Stimulated activated CD4-positive, alpha-beta T cell treated with anti-CD3 and anti-CD28 coated beads, Interleukin-2, amount 100 ng/mL, for 4 hours (primary cell): ENCODE data around the gene MAML3.

Experiments
- DNase-seq: peaks from one replicate; pipeline ENCODE4 v3.0.0-alpha.2; 2020; ENCODE audit warnings: low read depth

MAML3 gene

DNA sequence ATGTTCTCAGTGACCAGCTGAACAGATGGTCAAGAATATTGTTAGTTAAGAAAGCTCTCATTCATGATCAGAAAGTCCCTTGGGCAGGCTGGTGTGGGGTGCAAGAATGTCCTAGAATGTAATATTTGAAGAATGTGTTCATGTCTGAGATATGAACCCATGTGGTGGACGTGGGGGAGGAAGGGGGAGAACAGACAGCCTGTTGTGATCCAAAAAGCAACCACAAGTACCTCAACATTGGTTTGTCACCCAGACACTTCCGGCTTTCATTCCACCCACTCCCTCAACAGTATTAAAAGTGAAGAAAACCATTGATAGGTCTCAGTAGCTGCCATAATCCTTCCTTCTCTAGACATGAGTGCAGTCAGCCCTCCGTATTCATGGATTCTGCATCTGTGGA lies 82.2 kb downstream of the MAML3 start:
- peak; percentile 63 for DNase-seq

DNA sequence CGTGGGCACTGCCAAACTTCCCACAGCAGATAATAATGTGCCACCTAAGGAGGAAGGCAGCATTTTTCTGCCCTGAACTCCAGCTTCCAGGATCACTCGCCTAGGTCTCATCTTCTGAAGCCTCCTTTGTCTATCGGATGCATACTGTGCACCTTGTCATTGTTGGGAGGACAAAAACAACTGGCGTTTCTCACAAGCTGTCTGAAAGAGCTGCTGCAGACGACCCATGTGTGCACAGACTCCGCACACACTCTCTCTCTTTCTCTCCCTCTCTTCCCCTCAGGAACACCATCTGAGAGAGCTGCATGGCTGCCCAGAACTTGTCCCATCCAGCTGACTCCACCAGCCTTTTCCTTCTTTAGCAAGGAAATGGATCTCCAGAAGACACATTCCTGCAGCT lies 83.0 kb downstream of the MAML3 start:
- DNase-seq, result no peak

DNA sequence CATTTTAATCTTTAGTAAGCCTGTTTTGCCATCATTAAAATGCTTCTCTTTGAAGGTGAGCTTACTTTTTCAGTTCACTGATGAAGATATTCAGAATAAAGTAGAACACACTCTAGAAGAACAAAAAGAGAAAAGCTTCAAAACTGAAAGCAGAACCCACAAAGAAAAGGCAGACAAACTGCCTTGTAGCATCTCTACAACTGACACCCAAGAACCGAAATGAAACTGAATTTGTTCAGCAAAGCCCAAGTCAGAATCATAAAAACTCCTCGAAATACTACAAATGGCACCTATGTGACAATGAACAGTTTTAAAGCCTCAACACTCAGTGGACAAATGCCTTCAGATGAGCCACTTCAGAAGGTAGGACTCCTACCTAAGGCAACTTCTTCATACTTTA lies 83.6 kb downstream of the MAML3 start:
- DNase-seq, result no peak

DNA sequence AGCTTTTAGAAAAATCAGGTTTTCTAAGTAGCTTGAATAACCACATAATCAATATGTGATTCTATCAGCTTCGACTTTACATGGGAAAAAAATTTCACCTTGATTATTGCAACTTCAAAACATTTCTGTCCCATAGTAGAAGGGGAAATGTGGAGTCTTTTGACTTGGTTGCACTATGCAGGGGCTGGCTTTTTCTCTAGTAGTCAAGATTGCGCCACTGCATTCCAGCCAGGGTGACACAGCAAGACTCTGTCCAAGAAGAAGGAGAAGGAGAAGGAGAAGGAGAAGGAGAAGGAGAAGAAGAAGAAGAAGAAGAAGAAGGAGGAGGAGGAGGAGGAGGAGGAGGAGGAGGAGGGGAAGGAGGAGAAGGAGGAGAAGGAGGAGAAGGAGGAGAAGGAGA lies 84.9 kb downstream of the MAML3 start:
- no peak for DNase-seq

DNA sequence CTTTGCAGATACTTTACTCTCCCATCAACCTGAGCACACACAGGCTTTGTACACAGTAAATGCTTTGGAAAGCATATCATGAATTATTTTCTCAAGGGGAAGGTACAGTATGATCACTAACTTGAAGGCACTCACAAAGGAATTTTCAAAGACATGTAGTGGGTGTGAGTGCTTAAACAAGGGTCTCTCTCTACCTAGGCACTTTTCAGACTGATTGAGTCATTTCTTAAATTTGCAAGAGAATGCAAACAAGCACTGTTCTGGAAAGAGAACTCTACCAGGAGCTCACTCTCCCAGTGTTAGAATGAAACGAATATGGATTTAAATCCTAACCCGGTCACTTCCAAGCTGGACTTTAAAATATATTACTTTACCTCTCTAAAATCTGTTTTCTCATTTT lies 85.7 kb downstream of the MAML3 start:
- no peak for DNase-seq

DNA sequence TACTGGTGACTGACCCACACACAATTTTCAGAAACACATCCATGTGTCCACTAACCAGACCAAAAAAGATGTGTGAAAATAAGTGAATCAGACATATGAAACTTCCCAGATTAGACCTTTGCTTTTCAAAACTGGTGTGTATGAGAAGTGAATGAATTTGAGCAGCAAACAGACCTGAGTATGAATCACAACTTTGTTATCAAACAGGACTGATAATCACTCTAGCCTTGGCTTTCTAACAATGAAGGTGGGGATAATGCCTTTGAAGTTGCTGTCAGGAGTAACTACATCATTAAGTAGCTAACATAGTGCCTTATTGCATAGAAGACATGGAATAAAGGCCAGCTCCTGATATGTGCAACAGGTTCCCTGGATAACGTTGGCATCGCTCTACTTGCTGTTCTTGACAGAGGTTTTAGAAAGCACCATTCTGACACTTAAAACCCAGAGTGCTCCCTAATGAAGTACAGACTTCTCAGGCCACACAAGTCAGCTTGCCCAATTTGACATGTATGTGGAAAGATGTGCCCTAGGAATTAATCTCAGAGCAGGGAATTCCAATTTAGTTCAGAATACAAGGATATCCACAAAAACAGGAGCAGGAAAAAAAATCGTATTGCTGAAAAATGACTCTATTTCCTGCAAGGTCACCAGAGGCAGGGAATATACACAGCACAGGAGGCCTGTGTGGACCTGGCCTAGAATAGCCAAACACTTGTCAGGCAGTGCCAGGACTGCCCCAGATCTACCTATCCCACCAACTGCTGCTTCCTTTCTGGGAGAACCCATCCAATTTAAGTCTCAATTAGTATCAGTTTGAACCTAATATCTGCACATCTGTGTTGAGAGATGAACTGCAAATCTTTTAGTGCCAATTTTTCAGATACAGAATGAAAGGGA lies 87.7 kb downstream of the MAML3 start:
- DNase-seq, result no peak

DNA sequence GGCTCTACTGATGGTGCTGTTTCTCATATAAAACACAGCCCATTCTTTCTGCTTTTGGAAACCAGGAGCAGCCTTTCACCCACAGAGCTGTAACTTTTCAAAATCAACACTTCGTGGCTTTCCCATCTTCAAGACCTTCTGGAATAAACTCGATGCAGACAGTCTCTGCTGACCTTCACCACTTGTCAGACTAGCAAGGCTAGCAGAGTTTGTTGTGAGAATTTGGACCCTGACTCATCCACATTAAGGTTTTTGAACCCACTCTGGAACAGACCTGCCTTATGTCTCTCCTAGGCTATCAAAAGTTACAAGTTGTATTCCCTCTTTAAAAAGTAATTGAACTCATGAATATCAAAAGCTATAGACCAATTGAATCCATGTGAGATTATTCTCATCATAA lies 88.6 kb downstream of the MAML3 start:
- no peak for DNase-seq

DNA sequence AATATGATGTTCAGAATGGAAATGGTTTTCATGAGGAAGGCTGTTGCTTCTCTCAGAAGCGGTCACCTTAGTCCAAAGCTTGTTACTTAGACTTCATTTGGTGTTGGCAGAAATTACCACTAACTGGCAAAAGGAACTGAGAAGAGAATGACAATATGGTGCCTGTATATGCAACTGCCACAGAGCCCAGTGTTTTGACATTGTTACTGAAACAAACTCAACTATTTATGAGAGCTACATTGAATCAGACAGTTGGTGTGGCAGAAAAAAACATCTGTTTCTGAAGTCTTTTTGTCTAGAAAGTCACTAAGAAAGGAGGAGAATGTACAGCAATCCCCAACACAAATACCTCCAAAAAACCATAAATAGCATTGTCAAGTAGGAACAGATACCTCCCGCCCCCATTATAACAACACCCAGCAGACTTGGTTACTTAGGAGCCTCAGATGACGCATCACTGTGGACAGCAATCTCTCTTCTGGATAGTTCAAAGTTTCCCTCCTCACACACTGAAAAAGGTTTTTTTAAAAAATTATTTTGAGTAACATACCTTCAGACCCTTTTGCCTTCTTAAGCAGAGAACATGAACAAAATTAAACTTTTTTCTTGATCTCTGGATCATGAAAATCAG lies 92.2 kb downstream of the MAML3 start:
- no peak for DNase-seq

DNA sequence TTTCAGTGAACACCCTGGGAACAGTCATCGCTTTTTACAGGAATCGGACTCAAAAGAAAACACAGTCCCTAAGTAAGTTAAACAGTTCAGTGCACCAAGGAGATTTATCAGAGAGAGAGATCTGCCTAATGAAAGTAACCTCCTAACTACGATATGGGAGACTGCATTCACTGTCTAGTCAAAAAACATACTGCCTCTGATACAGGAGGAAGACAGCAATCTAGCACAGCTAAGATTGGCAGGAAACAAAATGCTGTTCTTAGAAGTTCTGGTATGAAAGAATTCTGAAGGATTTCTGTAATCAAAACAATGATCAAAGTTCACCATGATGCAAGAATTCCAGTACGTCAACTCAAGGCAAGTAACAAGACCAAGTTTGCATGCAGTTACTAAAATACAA lies 92.8 kb downstream of the MAML3 start:
- DNase-seq, result no peak

DNA sequence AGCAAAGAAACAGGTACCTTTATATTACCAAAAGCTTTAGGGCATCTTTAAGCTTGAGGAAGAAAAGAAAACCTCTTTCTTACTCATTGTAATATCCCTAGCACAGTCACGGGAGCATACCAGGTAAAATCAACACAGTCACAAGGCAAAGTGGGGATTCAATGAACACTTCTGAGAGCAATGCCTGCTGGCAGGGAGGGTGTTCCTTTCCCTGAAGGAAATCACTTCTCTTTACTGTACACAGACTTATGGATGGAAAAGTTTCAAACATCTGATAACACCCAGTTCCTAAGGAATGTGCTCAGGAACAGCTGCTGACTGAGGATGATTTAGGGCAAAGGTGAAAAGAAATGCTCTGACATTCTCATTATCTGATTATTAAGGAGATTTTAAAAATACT lies 94.8 kb downstream of the MAML3 start:
- DNase-seq, result no peak

DNA sequence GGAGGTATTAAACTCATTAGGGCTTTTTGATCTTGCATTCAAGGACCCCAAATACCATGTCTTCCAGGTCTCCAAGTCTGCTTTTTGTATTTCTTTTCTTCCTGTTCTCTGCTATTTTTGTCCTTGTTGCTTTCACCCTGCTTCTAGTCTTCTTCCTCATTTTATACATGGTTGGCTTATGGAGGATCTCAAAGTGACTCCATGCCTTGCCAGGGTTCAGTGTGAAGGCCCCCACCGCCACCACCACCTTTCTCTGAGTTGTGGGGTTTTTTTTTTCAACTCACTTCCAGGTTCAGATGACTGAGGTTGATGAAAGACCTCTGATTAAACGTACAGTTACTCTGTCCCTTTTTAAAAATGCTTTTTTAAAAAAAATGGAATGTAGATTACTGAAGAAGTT lies 96.3 kb downstream of the MAML3 start:
- DNase-seq, result no peak

DNA sequence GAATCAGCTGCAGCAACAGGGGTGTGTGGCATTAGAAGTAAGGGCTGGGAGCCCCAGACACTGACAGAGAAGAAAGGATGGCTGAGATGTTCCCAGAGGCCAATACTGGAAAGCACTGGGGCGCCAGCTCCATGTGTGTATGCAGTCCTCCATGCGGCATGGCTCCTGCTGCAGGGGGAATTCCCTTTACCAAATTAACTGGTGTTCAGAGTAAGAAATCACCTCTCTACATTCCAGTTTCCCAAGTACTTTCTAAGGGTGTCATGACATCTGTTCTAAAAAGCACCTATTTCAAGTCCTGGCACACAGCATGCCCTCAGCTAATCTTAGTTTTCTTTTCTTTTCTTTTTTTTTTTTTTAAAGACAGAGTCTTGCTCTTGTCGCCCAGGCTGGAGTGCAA lies 98.0 kb downstream of the MAML3 start:
- DNase-seq, result no peak

DNA sequence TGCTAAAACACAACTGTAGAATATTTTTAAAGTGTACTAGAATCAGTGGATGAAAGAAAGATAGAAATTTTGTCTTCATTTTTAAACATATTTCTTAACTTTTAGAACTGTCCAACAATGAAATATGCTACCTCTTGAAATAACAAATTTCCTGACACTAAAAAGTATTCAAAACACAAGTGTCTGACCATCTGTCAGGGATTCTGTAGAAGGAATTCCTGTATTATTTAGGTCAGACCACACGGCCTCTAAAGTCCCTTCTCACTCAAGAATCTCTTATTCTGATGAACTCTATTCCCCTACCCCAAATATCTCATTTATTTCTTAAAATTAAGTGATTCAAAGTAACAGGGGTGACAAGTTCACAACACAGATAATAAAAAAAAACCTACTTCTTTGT lies 99.1 kb downstream of the MAML3 start:
- DNase-seq, result no peak

DNA sequence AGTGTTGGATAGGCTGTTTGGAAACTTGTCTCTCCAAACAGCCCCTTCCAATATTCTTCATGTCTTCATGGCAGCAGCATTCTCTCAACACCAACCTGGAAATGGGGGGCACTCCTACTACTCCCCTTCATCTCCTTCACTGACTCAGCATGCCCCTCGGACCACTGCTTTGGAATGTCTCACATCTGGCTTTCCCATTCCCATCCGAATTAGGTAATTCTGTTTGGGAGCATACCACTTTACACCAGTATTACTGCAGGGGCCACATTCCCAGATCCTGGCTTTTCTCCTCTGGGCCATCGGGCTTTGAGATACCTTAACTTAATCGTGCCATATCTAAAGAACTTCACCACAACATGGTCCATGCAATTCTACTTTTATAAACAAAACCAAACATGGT lies 100.8 kb downstream of the MAML3 start:
- DNase-seq, result no peak

DNA sequence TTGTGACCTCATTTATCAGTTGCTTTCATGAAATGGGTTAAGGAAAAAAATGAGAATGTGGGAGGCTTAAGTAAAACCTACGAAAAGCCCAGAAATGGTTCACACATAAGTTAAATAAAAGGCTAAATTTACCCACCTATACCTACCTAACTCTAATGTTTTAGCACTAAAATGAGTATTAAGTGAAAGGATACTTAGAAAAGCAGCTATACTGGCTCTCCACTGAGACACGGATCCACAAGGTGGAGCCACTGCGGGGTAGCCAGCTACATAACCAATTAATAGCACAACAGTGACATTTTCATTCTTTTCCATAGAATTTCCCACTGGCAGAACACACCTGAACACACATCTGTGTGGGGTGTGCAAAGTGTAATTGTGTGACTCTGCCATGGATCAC lies 101.9 kb downstream of the MAML3 start:
- DNase-seq, result peak; percentile 26

DNA sequence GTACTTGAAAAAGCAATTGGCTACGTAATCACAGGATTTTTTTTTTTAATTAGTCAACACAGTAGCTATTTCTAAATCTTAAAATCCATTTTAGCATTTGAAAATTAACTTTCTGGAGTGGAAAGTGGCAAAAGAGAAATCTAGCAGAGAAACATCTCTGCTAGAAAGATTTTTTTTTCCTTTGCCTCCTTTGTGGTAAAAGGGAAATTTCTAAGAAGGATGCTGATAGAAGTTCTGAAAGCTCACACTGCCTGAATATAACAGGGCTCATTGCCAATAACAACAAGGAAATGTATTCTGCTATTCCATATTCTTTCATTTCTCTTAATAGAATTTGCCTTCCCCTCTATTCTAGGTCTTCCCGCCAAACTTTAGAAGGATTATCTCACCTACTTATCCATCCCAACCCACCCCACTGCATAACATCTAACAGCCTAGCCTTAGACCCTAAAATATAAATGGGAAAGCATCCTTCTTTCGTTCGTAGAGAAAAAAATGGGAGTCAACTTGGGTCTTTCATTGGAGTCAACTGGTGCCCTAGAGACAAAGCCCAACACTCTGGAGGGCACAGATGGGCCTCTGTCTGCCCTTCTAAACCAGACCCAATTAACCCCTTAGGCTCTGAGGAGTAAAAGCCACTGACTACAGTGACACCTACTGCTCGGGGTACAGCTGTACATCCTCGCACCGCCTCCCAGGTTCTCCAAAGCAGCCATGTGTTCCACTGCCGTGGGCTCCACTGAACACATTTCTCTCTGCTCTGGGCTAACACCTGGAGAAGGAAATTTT lies 103.9 kb downstream of the MAML3 start:
- DNase-seq, result no peak

DNA sequence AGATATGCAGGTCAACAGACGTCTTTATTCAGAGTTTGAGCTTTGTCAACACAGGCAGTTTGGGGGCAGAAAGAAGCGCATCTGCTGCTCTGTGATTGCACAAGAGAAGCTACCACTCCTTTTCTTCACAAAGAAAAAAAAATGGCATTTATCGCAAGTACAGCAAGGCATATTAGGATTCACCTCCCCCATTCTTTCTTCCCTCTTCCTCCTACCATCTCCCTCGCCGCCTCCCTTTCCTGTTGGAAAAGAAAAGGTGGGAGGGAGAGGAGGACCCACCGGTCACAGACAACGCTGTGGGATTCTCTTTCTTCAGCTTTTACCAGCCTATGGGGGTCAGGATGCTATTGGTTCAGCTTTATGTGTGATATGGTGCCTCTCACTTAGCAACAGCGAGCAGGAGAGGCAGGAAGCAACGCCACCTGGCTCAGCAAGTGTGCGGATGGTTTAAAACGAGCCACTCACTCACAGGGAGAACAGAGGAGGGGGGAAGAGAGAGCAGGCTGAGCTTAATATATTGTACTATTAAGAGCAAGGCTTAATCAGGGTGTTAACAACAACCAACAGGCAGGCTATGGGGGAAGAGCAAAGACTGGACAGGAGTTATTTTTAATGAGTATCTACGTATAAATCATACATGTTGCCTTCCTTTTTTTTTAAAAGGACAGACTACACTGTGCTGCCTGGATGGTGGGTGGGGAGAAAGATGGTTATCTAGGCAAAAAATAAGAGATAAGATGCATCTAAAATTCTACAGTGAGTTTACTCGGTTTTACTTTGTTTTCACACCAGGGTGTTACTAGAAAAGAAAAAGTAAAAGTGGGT lies 104.7 kb downstream of the MAML3 start:
- DNase-seq, result peak; percentile 25

DNA sequence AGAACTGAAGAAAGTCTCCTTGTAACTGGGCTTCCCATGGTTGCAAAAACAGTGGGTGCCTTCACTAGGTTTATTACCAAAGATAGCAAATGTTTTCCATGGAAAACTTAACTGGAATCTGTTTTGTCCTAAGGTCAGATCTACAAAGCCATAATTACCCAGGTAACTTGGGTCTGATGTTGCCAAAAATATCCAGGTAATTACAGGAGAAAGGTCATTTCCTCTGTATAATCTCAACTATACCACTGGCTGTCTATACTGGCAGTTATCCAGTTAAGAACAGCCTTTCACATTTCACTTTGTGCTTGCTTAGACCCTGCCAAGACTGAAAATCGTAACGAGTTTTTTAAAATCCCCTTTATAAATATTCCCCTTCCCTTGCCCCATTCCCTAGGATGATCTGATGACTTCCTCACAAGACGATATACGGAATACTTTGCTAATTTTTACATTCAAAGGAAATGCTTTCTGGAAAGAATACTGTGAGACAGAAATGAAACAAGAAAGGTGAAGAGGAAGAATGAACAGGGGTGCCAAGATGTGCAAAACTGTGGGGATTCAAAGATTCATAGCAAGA lies 105.5 kb downstream of the MAML3 start:
- DNase-seq, result no peak

DNA sequence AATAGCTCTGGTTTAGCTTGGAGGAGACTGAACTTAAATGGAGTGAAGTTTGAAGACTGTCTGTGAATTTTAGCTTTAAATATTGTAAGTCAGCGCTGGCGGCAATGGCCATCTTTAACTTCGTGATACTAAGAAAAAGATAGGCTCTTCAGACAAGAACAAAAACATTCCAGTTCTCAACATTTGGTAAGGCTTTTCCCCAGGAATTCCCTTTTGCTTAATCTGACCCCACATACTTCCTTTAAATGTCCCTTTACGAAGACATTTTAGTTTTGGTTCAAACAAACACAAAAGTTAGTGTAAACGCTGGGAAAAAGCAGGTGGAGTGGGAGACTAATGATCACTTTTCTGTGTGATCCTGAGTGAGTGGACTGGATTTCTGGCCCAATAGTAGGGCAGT lies 106.2 kb downstream of the MAML3 start:
- DNase-seq, result no peak

DNA sequence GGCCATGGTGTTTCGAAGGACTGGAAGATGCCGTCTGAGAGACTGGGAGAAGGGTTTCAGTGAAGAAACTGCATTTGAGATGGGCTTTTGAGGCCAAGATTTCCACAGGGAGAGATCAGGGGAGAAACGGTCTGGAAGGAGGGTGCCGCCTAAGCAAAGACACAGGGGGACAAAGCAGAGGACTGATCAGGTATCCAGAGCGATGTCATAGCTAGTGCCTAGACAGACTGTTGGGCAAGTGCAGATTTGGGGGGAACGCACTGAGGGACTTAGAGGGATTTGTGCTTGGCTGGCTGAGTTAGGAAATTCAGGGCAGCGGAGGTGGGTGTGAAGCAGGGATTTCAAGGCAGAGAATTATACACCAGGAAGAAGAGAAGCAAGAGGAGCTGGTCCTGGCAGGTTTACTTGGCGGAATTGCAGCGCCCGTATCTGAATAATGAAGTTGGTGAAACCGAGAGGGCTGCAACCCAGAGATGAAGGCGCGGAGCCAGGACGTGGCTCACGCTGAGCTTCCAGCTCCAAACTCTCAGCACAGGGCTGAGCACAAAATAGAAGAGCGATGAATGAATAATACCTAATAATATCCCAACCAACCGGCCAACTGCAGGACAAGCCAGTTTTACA lies 106.9 kb downstream of the MAML3 start:
- DNase-seq, result no peak

DNA sequence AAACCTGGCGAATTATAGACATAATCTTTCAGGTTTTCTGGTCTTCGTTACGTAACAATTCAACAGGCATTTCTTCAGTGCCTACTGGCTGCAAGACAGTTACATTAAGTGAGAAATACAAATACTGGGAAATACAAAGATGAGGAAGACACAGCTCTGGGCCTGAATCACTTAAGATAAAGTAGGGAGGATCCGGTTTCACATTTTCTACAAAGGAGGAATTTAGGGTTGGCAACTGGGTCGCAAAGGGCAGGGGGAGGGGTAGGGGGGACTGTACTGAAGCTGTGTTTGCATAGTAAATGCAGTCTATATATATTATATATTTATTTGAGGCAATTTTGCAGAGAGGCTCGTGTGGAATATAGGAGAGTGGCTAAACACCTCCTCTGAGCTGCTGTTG lies 107.4 kb downstream of the MAML3 start:
- DNase-seq, result no peak
